A549 (cell line): Measurements from ENCODE around the gene OTOP2. TPM values are rescaled to one million over a fixed set of nuclear protein-coding genes. Genes with fewer than 3 reads are reported as not detected.

Experiments
- ATAC-seq, 2 experiments: fragments of 200-7000 bp in 1 of 2; fragments of >200 bp in 1 of 2; cut with Nextera tagmentation in 1 of 2; cut with Tn5 transposase in 1 of 2; 3 replicates each; pipeline versions ENCODE4 v1.8.0 to v1.9.1; 2018 to 2020; ENCODE audit warnings: mild to moderate bottlenecking in 1 of 2, moderate library complexity in 1 of 2
- CTCF ChIA-PET: fragments of 300-600 bp; sonication (Branson Sonifier 250); formaldehyde crosslinking; extraction: SDS; loops from one replicate; lab custom pipeline; 2021; ENCODE audit warnings: antibody characterized with exemption, inconsistent platforms; lab: Yijun Ruan, JAX
- POLR2A ChIA-PET: fragments of 350-600 bp; formaldehyde crosslinking; extraction: SDS; loops from one replicate; lab custom pipeline; 2021; ENCODE audit warnings: antibody characterized with exemption, inconsistent platforms; lab: Yijun Ruan, JAX
- DNase-seq, 2 experiments: peaks; one replicate each; pipeline versions ENCODE4 v3.0.0 to v3.0.0-alpha.2; 2011 to 2016; ENCODE audit warnings: low read depth in 1 of 2, low spot score in 1 of 2
- FAIRE-seq: peaks from 2 replicates; lab custom pipeline; 2011; peaks lifted over from hg19 to GRCh38; lab: Jason Lieb, UNC
- H3K27ac ChIP-seq, 2 experiments: fragments of >200 bp; sonication (Bioruptor Twin); formaldehyde crosslinking; 3 replicates each; pipeline ENCODE4 v1.5.1; 2016 to 2017
- H3K4me1 ChIP-seq: fragments of >200 bp; sonication (Bioruptor Twin); formaldehyde crosslinking; 3 replicates; pipeline ENCODE4 v1.6.1; 2016
- H3K4me2 ChIP-seq: fragments of >200 bp; sonication (Bioruptor Twin); formaldehyde crosslinking; 3 replicates; pipeline ENCODE4 v1.6.1; 2016
- H3K4me3 ChIP-seq: fragments of >200 bp; sonication (Bioruptor Twin); formaldehyde crosslinking; 3 replicates; pipeline ENCODE4 v1.5.1; 2016
- H3K9me3 ChIP-seq: fragments of >200 bp; sonication (Bioruptor Twin); formaldehyde crosslinking; 3 replicates; pipeline ENCODE4 v1.6.1; 2016
- ATOH8 ChIP-seq: fragments of 250-450 bp; sonication (Bioruptor Pico); IDR thresholded peaks from 2 replicates; pipeline ENCODE4 v1.5.0; 2020; ENCODE audit warnings: low read depth, mild to moderate bottlenecking, moderate library complexity
- BHLHE40 ChIP-seq: IDR thresholded peaks from 2 replicates; pipeline ENCODE4 v1.6.1; 2012; ENCODE audit warnings: low read depth, low read length, inconsistent platforms
- CTCF ChIP-seq: fragments of >200 bp; sonication (Bioruptor Twin); formaldehyde crosslinking; IDR thresholded peaks from 3 replicates; pipeline ENCODE4 v1.5.1; 2016
- E2F6 ChIP-seq: IDR thresholded peaks from 2 replicates; pipeline ENCODE4 v1.6.1; 2012; ENCODE audit warnings: low read depth, borderline replicate concordance
- FOSB ChIP-seq: fragments of 250-450 bp; sonication (Bioruptor Pico); IDR thresholded peaks from 2 replicates; pipeline ENCODE4 v1.5.0; 2020; ENCODE audit warnings: mild to moderate bottlenecking, moderate library complexity
- HEYL ChIP-seq: fragments of 250-450 bp; sonication (Bioruptor Pico); IDR thresholded peaks from 2 replicates; pipeline ENCODE4 v1.8.0; 2021; ENCODE audit warnings: mild to moderate bottlenecking, moderate library complexity
- HMGXB4 ChIP-seq: fragments of 250-450 bp; sonication (Bioruptor Pico); IDR thresholded peaks from 2 replicates; pipeline ENCODE4 v1.5.0; 2021; ENCODE audit warnings: mild to moderate bottlenecking, moderate library complexity, borderline replicate concordance
- HOXB13 ChIP-seq: fragments of 250-450 bp; sonication (Bioruptor Pico); IDR thresholded peaks from 2 replicates; pipeline ENCODE4 v1.5.0; 2020; ENCODE audit warnings: low read depth, mild to moderate bottlenecking, moderate library complexity
- MAX ChIP-seq: IDR thresholded peaks from 2 replicates; pipeline ENCODE4 v1.6.1; 2012
- MAZ ChIP-seq: fragments of 150-350 bp; IDR thresholded peaks from 2 replicates; pipeline ENCODE4 v1.6.1; 2014; ENCODE audit warnings: antibody characterized with exemption, low read depth, low read length, borderline replicate concordance
- MYC ChIP-seq: IDR thresholded peaks from 2 replicates; pipeline ENCODE4 v1.6.1; 2012; ENCODE audit warnings: mild to moderate bottlenecking, inconsistent platforms, low read length, improper control_type of control experiment, borderline replicate concordance
- RAD21 ChIP-seq, 2 experiments: fragments of >200 bp in 1 of 2; sonication (Bioruptor Twin) in 1 of 2; formaldehyde crosslinking in 1 of 2; IDR thresholded peaks in 1 of 2; conservative IDR thresholded peaks in 1 of 2; 2 replicates in 1 of 2; 3 replicates in 1 of 2; pipeline ENCODE4 v1.6.1; 2012 to 2018; ENCODE audit warnings: inconsistent platforms in 1 of 2
- RCOR1 ChIP-seq: fragments of 150-350 bp; IDR thresholded peaks from 2 replicates; pipeline ENCODE4 v1.6.1; 2014; ENCODE audit warnings: antibody characterized with exemption, low read length, low read depth
- REST ChIP-seq: fragments of 200-600 bp; sonication (generic); IDR thresholded peaks from 2 replicates; pipeline ENCODE4 v1.6.1; 2016; ENCODE audit warnings: antibody characterized with exemption, mild to moderate bottlenecking, moderate library complexity
- RFX5 ChIP-seq: fragments of 450-650 bp; IDR thresholded peaks from 2 replicates; pipeline ENCODE4 v1.7.1; 2014; ENCODE audit warnings: antibody characterized with exemption, mild to moderate bottlenecking, moderate library complexity
- SMC3 ChIP-seq: fragments of >200 bp; sonication (Bioruptor Twin); formaldehyde crosslinking; IDR thresholded peaks from 3 replicates; pipeline ENCODE4 v1.6.1; 2018; ENCODE audit warnings: inconsistent platforms
- TP53 ChIP-seq: fragments of 250-450 bp; sonication (Bioruptor Pico); IDR thresholded peaks from 2 replicates; pipeline ENCODE4 v1.5.0; 2021; ENCODE audit warnings: mild to moderate bottlenecking, moderate library complexity
- ZFP36 ChIP-seq: fragments of 450-650 bp; IDR thresholded peaks from 2 replicates; pipeline ENCODE4 v1.6.1; 2014; ENCODE audit warnings: borderline replicate concordance; ENCODE audit not compliant: partially characterized antibody
- WGBS: methylation state at CpG from one replicate; pipeline ENCODE4 v1.1.6; 2017; ENCODE audit errors: missing lambda C conversion rate; 5-methylcytosine and 5-hydroxymethylcytosine counted together
- polyA plus RNA-seq, 4 experiments: library from polyadenylated mRNA; depleted of rRNA in 3 of 4; stranded (reverse); fragments of >200 nt; fragmentation: RNase III in 1 of 4; extraction: RNeasy Plus Mini Kit Qiagen cat#74134 plus additional on column Dnase treatment in 1 of 4; gene quantifications; 2 replicates in 3 of 4; 3 replicates in 1 of 4; pipeline ENCODE4 v1.2.3, GENCODE V29; 2011 to 2017

OTOP2 gene
- polyA plus RNA-seq, 2 of the 4 experiments (the other 2 are of a cell fraction), result 0.06 TPM; not detected in 1

GRCh38 chr17:74922694-74923537 lies 1.2 kb upstream of the OTOP2 start, which contains the start of gene USH1G:
Gene USH1G (minus strand): TSS chr17:74923255. CDS start chr17:74923073, 182 bp downstream.
- FAIRE-seq (no peak), DNase-seq (no peak), ATAC-seq (peak; percentile 11 to 42; a peak in 5 of 6 replicates)
- H3K4me1 ChIP-seq, result peaks cover 19% of the 10 kb centered on the region; the same call in 2 of the 3 replicates
- peak within 1 kb of the TSS; percentile 42 to 70; a peak in 5 of 6 replicates for H3K27ac ChIP-seq
- ChIA-PET POLR2A (interaction anchor here (1.0 kb wide), 1 partner anchor 50 kb away, joined by 3 read pairs; no protein-coding TSS in a partner anchor), CTCF (interaction anchor here (0.9 to 42.0 kb wide), 26 partner anchors 9 to 346 kb away, joined by 3 to 1448 read pairs (median 6); partner anchors contain the start of genes HID1, MRPL58 and OTOP3)
- peak within 1 kb of the TSS; percentile 46 for H3K4me3 ChIP-seq
- TF ChIP-seq BHLHE40 (no peak), RCOR1 (no peak), TP53 (CRISPR knock-in tag) (no peak), HEYL (CRISPR knock-in tag) (no peak), MAZ (no peak), RFX5 (no peak)
- peak within 1 kb of the TSS; percentile 100 for H3K4me2 ChIP-seq
- WGBS, result 27% methylated on average over 36 of the region's 57 CpGs
- no peaks in the 10 kb centered on the region for H3K9me3 ChIP-seq

- DNase-seq (peak; percentile 64 to 92), FAIRE-seq (no peak), ATAC-seq (peak; percentile 49 to 80)
- peak overlapping the region; percentile 42 to 70; a peak in 5 of 6 replicates for H3K27ac ChIP-seq
- CTCF ChIA-PET, result interaction anchor here (0.6 to 42.0 kb wide), 39 partner anchors 8 to 345 kb away, joined by 3 to 1448 read pairs (median 4); partner anchors contain the start of genes CDR2L, FDXR, HID1 and MRPL58
- POLR2A ChIA-PET, result interaction anchor here (1.0 kb wide), 1 partner anchor 50 kb away, joined by 3 read pairs; no protein-coding TSS in a partner anchor
- 14% methylated on average over 39 of the region's 59 CpGs for WGBS
- H3K9me3 ChIP-seq, result no peaks in the 10 kb centered on the region
- peaks cover 19% of the 10 kb centered on the region; the same call in 2 of the 3 replicates for H3K4me1 ChIP-seq
- peak; percentile 98 for TF ChIP-seq E2F6
- peak; percentile 99 for TF ChIP-seq MAX
- TF ChIP-seq MYC, result peak; percentile 59; the same call in 1 of the 2 replicates
- TF ChIP-seq CTCF, result peak; percentile 98
- peak; percentile 88 to 97 for TF ChIP-seq RAD21 (conservative IDR thresholded peaks at IDR 0.05 in 1 of 2, IDR thresholded peaks at IDR 0.05 in 1 of 2)
- TF ChIP-seq FOSB (CRISPR knock-in tag), result no peak
- TF ChIP-seq ZFP36, result no peak
- peak; percentile 91 for TF ChIP-seq SMC3
- TF ChIP-seq RFX5, result no peak
- peak overlapping the region; percentile 46 for H3K4me3 ChIP-seq
- peak overlapping the region; percentile 100 for H3K4me2 ChIP-seq
Observed at GRCh38 chr17:74923538-74924249, 379 bp upstream of the OTOP2 start.

GRCh38 chr17:74925242-74925641 lies 1.2 kb downstream of the OTOP2 start:
- POLR2A ChIA-PET, result interaction anchor here (1.4 kb wide), 1 partner anchor 52 kb away, joined by 5 read pairs; the partner anchor contains the start of gene FDXR
- ATAC-seq, result no peak
- TF ChIP-seq HOXB13 (CRISPR knock-in tag) (no peak), ATOH8 (CRISPR knock-in tag) (no peak), HMGXB4 (CRISPR knock-in tag) (no peak), REST (no peak)

More at GRCh38 chr17:74925242-74925641, 1.2 kb downstream of the OTOP2 start:
- no peak overlapping the region for H3K4me3 ChIP-seq
- no peak overlapping the region for H3K4me2 ChIP-seq
- no peaks in the 10 kb centered on the region for H3K9me3 ChIP-seq
- H3K27ac ChIP-seq, result no peak overlapping the region
- DNase-seq (no peak), FAIRE-seq (no peak)
- CTCF ChIA-PET, result interaction anchor here (0.9 to 42.0 kb wide), 11 partner anchors 7 to 276 kb away, joined by 3 to 1448 read pairs (median 8); partner anchors contain the start of genes HID1, MRPL58 and OTOP3
- H3K4me1 ChIP-seq, result peaks cover 24% of the 10 kb centered on the region; the same call in 2 of the 3 replicates
- WGBS, result 77% methylated on average over 3 of the region's 3 CpGs
